Dedifferentiated amniotic fluid mesenchymal stem cell (primary cell): Measurements from ENCODE around the gene CHTF18.

ENCODE experiments used
- DNase-seq: peaks from one replicate; pipeline ENCODE4 v3.0.0-alpha.2; 2016; ENCODE audit errors: extremely low spot score

Gene CHTF18

GRCh38 chr16:793414-793813 lies 5.0 kb downstream of the CHTF18 start:
- no peak for DNase-seq

- DNase-seq, result no peak
Measured at GRCh38 chr16:794091-794822, 5.8 kb downstream of the CHTF18 start.

DNA sequence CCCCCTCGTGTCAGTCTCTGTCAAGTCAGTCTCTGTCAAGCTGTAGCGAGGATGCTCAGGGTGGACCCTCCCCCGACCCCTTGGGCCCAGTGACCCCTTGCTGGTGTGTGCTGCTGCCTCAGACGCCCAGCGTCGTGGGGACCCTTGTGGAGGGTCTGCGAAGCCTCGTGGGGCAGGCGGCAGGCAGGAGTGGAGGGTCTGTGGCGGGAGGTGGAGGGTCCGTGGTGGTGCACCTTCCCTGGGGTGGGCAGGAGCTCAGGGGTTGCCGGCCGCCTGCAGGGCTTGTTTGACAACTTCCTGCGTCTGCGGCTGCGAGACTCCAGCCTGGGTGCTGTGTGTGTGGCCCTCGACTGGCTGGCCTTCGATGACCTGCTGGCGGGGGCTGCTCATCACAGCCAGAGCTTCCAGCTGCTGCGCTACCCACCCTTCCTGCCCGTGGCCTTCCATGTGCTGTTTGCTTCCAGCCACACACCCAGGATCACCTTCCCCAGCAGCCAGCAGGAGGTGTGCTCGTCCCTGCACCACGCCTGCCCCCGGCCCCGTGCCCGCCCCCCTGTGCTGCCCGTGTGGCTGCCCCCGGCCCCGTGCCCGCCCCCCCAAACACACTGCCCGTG lies 6.5 kb downstream of the CHTF18 start:
- no peak for DNase-seq

- DNase-seq, result no peak
Measured at GRCh38 chr16:795580-796229, 7.3 kb downstream of the CHTF18 start.

- DNase-seq, result no peak
Measured at GRCh38 chr16:796296-797119, 8.1 kb downstream of the CHTF18 start.

- DNase-seq, result no peak
Measured at GRCh38 chr16:797120-797420, 8.7 kb downstream of the CHTF18 start.

GRCh38 chr16:797686-798085 lies 9.3 kb downstream of the CHTF18 start:
- DNase-seq, result no peak

- no peak for DNase-seq
Measured at GRCh38 chr16:798666-799065, 10.2 kb downstream of the CHTF18 start.

GRCh38 chr16:799111-799947 lies 10.9 kb downstream of the CHTF18 start:
- DNase-seq, result no peak

DNA sequence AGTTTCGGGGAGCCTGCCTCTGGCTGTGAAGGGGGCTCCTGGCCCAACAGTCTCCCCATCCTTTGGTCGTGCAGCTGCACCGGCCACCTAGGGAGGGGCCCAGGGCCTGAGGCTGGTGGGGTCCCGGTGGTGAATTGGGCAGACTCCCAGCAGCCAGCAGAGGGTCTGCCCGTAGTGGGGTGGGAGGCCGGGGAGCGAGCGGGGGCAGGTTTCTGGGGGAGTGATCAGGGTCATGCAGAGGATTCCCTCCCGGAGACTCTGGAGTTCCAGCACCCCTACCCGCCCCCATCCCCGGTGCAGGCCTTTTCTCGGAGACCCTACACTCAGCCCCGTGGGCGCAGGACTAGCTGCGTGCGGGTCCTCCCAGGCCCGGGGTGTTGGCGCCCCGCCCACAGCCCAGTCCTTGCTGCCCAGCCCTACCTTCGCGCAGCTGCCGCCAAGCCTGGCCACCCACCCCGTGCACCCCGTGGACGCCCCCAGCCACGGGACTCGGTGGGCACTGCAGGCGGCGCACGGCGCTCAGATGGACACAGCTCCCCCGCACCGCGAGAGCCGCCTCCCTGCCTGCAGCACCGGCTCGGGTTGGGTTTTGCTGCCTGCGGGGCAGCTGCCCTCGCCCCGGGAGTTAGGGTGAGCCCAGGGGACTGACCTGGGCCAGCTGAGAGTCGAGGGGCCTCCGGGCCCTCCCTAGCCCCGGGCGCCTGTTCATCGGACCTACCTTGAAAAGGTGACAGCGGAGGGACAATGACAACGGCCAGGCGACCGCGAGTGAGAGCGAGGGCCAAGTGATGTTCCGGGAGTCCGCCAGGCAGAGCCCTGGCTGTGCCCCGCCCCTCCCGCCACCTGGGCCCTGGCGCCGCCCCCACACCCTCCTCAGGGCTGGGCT lies 11.8 kb downstream of the CHTF18 start, which contains the start of gene GNG13:
Gene GNG13, minus strand, starts transcription at position 787 of the 886 bp plus-strand sequence. CDS start 1,657 bp downstream, outside the sequence.
- DNase-seq, result no peak

DNA sequence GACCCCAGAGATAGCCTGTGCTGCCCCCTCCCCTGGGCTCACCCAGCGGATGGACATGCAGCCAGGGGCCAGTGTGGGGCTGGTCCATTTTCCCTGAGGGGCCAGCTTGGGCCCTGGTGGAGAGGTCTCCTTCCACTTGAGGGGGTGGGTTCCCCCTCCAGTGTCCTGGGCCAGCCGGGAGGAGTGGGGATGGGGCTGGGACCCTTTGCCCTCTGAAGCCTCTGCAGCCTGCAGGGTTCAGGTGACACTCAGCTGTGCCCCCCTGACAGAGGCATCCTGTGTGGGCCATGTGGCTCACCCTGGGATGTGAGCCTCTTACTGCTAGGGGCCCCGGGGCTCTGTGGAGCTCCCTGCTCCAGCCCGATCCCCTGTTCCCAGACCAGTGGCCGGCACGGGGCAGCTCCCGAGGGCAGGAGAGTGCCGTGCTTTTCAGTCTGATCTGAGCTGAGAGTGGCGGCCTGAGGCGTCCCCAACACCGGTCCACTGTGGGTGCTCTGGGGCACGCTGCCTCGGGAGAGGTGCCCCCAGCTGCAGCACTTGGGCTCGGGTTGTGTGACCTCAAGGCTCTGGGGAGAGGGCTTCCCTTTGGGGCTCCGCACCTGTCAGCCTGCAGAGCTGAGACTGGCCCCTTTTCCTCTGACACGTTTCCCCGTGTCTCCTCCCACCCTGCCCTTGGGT lies 12.6 kb downstream of the CHTF18 start:
- no peak for DNase-seq

DNA sequence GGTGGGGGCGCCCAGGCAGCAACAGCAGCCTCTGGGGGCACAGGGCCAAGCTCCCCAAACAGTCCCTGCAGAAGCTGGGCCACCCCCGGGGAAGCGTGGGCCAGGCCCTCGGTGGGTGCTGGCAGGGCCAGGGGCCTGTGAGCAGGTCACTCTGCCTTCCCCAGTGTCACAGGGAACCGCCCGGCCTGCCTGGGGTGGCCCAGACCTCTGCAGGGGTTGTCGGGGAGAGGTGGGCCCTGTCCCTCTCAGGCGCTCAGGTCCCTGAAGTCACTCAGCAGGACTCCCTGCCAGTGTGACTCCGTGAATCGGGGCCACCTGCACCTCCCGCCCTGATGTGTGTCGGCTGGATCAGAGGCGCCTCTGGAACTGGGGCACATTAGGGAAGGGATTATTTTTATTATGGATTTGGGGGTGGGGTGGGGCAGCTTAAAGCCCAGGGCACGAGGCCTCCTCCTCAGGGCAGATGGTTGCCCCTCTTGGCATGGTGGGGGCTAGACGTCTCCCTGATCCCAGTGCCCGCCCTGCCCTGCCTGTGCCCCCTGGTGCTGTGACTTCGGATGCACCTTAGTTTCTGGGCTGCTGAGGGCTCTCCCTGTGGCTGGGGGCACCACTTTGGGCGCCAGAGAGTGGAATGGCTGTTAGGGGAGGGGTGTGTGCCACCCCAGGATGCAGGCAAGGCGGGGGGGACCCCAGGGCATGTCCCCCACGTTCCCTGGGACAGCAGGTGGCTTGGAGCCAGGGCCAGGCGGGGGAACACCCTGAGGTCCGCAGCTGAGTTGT lies 13.4 kb downstream of the CHTF18 start:
- no peak for DNase-seq

GRCh38 chr16:802461-802860 lies 14.0 kb downstream of the CHTF18 start:
- no peak for DNase-seq

DNA sequence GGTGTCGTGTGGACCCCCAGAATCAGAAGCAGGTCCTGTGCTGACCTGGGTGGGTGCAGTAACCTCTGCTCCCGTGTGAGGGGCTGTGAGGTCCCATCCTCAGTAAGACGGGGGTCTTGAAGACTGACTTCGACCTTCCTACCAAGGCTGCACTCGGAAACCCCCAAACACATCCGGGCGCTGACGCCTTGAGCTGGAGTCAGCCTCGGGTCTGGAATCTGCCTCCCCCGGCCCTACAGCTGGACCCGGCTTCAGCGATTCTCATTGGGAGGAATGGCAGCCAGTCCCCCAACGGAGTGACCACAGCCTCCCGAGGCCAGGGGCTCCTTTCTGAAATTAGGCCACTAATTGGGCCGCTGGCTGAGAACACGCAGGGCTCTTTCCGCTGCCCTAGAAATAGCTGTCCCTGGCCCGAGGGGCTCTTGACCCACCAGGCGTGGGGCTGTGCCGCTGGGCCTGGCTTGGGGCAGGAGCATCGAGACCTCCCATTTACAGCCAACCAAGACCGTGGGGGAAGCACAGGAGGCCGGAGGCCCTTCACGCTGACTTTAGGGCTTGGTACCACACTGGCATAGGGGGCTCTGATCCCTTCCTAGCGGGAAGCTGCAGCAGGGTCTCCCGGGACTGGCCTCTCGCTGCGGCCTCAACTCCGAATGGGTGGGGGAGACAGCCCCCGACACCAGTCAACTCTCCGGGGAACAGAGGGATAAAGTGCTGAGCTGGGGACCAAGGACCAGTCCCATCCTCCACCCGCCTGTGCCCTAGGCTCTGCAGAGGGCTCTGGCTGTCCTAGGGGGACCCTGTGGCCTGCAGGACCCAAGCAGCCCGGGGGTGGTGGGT lies 14.7 kb downstream of the CHTF18 start:
- no peak for DNase-seq

GRCh38 chr16:803754-804080 lies 15.3 kb downstream of the CHTF18 start:
- no peak for DNase-seq

- no peak for DNase-seq
Measured at GRCh38 chr16:804193-805048, 16.0 kb downstream of the CHTF18 start.

- no peak for DNase-seq
Measured at GRCh38 chr16:805474-805873, 17.1 kb downstream of the CHTF18 start.
